ENCODE data around the gene FAP.

The FAP gene

GRCh38 chr2:162200636-162201035 is 42.6 kb downstream of the FAP start:
- Histone ChIP-seq H3K4me1 (ENCODE audit: control insufficient read depth, insufficient read depth, low read length) (no peaks in the 10 kb centered on the region), H3K36me3 (ENCODE audit: control insufficient read depth, insufficient read depth, low read length) (no peaks in the 10 kb centered on the region), H3K27ac (ENCODE audit: low read depth, low read length) (no peak overlapping the region), H3K4me3 (ENCODE audit: low read length) (no peak overlapping the region), H3K9ac (ENCODE audit: low read length) (no peak overlapping the region), H3K27me3 (ENCODE audit: control insufficient read depth, insufficient read depth, low read length) (no peaks in the 10 kb centered on the region)

GRCh38 chr2:162199913-162200312 is 43.3 kb downstream of the FAP start:
- H3K27me3 ChIP-seq (ENCODE audit: control insufficient read depth, insufficient read depth, low read length): no peaks in the 10 kb centered on the region
- H3K27ac ChIP-seq (ENCODE audit: low read depth, low read length): no peak overlapping the region
- no peaks in the 10 kb centered on the region for H3K36me3 ChIP-seq (ENCODE audit: control insufficient read depth, insufficient read depth, low read length)
- H3K4me3 ChIP-seq (ENCODE audit: low read length): no peak overlapping the region
- no peaks in the 10 kb centered on the region for H3K4me1 ChIP-seq (ENCODE audit: control insufficient read depth, insufficient read depth, low read length)
- H3K9ac ChIP-seq (ENCODE audit: low read length): no peak overlapping the region

- H3K9ac ChIP-seq (ENCODE audit: low read length): no peak overlapping the region
- no peaks in the 10 kb centered on the region for H3K36me3 ChIP-seq (ENCODE audit: control insufficient read depth, insufficient read depth, low read length)
- no peaks in the 10 kb centered on the region for H3K27me3 ChIP-seq (ENCODE audit: control insufficient read depth, insufficient read depth, low read length)
- H3K27ac ChIP-seq (ENCODE audit: low read depth, low read length): no peak overlapping the region
- H3K4me3 ChIP-seq (ENCODE audit: low read length): no peak overlapping the region
- no peaks in the 10 kb centered on the region for H3K4me1 ChIP-seq (ENCODE audit: control insufficient read depth, insufficient read depth, low read length)
Observed at GRCh38 chr2:162198239-162198638, 45.0 kb downstream of the FAP start.

- Histone ChIP-seq H3K9ac (ENCODE audit: low read length) (no peak overlapping the region), H3K36me3 (ENCODE audit: control insufficient read depth, insufficient read depth, low read length) (no peaks in the 10 kb centered on the region), H3K4me3 (ENCODE audit: low read length) (no peak overlapping the region), H3K27ac (ENCODE audit: low read depth, low read length) (no peak overlapping the region), H3K4me1 (ENCODE audit: control insufficient read depth, insufficient read depth, low read length) (no peaks in the 10 kb centered on the region), H3K27me3 (ENCODE audit: control insufficient read depth, insufficient read depth, low read length) (no peaks in the 10 kb centered on the region)
Observed at GRCh38 chr2:162197069-162197825, 46.0 kb downstream of the FAP start.

DNA sequence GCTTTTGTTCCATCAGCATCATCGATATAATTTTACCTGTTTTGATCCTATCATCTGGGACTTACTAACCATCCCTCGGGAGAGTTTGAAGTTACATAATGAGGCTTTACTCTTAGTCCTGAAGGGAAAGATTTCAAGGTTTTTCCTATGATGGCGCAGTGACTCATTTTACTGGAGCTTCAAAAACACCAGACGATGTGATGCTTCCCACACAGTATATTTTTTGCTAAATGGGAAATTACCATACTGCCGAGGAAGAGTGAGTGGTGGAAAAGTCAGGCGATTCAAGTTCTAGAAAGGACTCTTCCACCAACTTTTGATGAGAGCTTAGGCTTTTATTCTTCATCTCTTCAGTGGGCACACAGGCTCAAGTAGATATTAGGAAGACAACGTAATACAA is 46.6 kb downstream of the FAP start:
- Histone ChIP-seq H3K27me3 (ENCODE audit: control insufficient read depth, insufficient read depth, low read length) (no peaks in the 10 kb centered on the region), H3K36me3 (ENCODE audit: control insufficient read depth, insufficient read depth, low read length) (no peaks in the 10 kb centered on the region)

DNA sequence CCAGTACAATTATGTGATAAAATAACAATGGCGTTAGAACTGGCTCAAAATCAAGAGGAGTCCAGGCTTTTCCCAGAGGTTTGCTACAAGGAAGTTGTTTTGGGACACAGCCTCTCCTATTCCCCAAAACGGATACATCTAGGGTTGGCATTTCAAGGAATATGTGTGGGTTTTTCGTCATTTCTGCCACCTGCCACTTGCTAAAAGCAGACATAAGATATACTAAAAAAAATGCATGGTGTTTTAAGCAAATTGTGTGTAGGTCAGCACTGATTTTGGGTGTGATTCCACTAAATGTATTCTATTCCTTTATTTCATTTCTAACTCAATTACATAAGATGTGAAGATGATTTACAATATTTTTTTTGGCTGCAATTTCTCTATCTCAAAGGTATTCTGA is 54.8 kb downstream of the FAP start:
- Histone ChIP-seq H3K4me3 (ENCODE audit: low read length) (no peak overlapping the region), H3K9ac (ENCODE audit: low read length) (no peak overlapping the region), H3K27ac (ENCODE audit: low read depth, low read length) (no peak overlapping the region), H3K36me3 (ENCODE audit: control insufficient read depth, insufficient read depth, low read length) (no peaks in the 10 kb centered on the region), H3K4me1 (ENCODE audit: control insufficient read depth, insufficient read depth, low read length) (no peaks in the 10 kb centered on the region), H3K27me3 (ENCODE audit: control insufficient read depth, insufficient read depth, low read length) (no peaks in the 10 kb centered on the region)

More for the DNA sequence above, 46.6 kb downstream of the FAP start:
- H3K4me3 ChIP-seq (ENCODE audit: low read length): no peak overlapping the region
- no peak overlapping the region for H3K9ac ChIP-seq (ENCODE audit: low read length)
- no peak overlapping the region for H3K27ac ChIP-seq (ENCODE audit: low read depth, low read length)
- no peaks in the 10 kb centered on the region for H3K4me1 ChIP-seq (ENCODE audit: control insufficient read depth, insufficient read depth, low read length)

DNA sequence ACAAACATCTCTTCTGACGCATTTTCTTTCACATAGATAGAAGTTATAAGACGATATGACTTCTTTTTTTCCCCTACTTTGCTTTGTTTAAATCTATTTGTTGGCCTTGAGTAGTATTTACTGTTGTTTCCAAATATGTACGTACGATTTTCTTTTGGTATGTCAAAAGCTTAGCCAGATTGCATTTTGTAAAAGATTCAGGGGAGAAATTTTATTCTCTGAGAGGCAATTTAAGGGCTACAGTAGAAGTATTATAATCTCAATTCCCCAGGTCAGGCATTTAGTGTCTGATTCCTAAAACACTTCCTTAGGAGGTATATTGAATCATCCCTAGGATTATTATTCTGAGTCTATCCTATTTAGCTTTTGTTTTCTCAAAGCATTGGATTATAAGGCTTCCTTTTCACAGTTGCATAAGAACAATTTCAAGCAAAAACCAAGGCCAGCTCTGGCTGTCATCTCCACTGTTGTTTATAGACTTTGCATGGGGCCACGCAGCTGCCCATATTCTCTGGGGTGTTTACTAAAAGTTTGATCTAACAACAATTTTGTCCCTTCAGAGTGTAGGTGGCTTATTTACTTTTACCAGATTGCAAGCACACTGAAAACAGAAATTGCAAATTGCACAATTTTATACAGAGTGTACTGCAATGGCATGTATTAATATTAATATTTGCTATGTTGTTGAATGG is 57.6 kb downstream of the FAP start:
- Histone ChIP-seq H3K9ac (ENCODE audit: low read length) (no peak overlapping the region), H3K27ac (ENCODE audit: low read depth, low read length) (no peak overlapping the region), H3K4me1 (ENCODE audit: control insufficient read depth, insufficient read depth, low read length) (no peaks in the 10 kb centered on the region), H3K27me3 (ENCODE audit: control insufficient read depth, insufficient read depth, low read length) (no peaks in the 10 kb centered on the region), H3K4me3 (ENCODE audit: low read length) (no peak overlapping the region), H3K36me3 (ENCODE audit: control insufficient read depth, insufficient read depth, low read length) (no peaks in the 10 kb centered on the region)

DNA sequence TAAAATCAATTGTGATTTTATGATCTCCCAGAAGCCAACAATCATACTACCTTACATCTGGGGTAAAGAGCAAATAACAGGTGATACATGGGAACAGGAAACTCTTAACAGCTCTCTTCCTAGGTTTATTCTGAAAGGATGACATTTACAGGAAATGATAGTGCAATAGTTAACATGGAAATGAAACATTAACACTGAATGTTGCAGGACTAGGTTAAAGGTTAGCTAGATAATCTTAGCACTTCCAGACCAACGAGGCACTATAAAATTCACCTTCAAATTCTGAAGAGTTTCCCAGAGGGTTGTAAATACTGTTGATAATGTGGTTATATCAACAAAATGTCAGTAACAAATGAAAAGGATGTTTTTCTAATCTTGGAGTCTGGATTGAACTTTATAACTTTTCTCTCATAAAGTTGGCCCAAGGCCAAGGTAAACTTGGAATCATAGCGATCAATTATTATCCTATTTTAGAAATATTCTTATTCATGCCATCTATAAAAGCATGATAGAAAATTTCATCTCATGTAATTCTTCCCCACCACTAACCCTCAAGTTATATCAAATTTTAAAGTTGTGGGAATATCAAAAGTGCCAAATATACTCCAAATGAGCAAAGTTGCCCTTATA is 58.3 kb downstream of the FAP start:
- H3K4me1 ChIP-seq (ENCODE audit: control insufficient read depth, insufficient read depth, low read length): no peaks in the 10 kb centered on the region
- H3K27me3 ChIP-seq (ENCODE audit: control insufficient read depth, insufficient read depth, low read length): no peaks in the 10 kb centered on the region
- H3K36me3 ChIP-seq (ENCODE audit: control insufficient read depth, insufficient read depth, low read length): no peaks in the 10 kb centered on the region
- no peak overlapping the region for H3K27ac ChIP-seq (ENCODE audit: low read depth, low read length)
- no peak overlapping the region for H3K9ac ChIP-seq (ENCODE audit: low read length)
- H3K4me3 ChIP-seq (ENCODE audit: low read length): no peak overlapping the region

DNA sequence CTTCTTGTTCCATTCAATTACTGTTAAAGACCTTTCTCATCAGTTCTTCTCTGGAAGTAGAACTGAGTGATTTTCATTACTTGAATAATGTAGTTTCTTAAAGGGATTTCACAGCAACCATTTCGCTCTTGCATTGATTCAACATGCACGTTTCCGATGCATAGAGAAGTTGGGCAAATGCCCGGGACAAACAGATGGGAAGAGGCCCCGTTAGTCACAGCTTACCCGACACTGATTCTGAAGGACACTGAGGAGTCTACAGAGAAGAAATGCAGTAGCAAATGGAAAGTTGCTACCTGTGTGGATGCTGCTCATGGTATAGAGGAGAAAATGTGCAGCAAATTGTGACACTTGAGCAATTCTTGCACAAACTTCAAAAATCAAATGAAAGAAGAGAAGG is 58.9 kb downstream of the FAP start:
- no peak overlapping the region for H3K9ac ChIP-seq (ENCODE audit: low read length)
- no peaks in the 10 kb centered on the region for H3K36me3 ChIP-seq (ENCODE audit: control insufficient read depth, insufficient read depth, low read length)
- H3K4me3 ChIP-seq (ENCODE audit: low read length): no peak overlapping the region
- no peaks in the 10 kb centered on the region for H3K4me1 ChIP-seq (ENCODE audit: control insufficient read depth, insufficient read depth, low read length)
- no peaks in the 10 kb centered on the region for H3K27me3 ChIP-seq (ENCODE audit: control insufficient read depth, insufficient read depth, low read length)
- no peak overlapping the region for H3K27ac ChIP-seq (ENCODE audit: low read depth, low read length)

DNA sequence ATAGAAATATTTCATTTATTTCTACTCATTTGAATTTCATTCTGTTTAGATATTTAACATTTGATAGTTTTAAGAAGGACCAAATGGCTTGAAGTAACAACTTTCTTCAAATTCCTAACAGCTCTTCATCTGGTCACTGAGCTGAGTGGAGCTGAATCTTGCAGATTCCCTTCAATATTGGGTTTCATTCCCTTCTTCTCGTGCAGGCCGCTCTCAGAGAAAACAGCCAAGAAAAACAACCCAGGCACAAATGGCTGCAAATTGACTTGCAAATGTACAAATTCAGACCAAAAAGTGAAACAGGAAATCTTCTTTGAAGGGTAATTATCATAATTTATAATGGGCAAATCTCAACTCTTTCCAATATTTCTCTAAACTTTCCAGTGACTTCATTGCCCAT is 60.9 kb downstream of the FAP start:
- no peaks in the 10 kb centered on the region for H3K27me3 ChIP-seq (ENCODE audit: control insufficient read depth, insufficient read depth, low read length)
- H3K4me3 ChIP-seq (ENCODE audit: low read length): no peak overlapping the region
- H3K36me3 ChIP-seq (ENCODE audit: control insufficient read depth, insufficient read depth, low read length): no peaks in the 10 kb centered on the region
- H3K27ac ChIP-seq (ENCODE audit: low read depth, low read length): no peak overlapping the region
- H3K4me1 ChIP-seq (ENCODE audit: control insufficient read depth, insufficient read depth, low read length): no peaks in the 10 kb centered on the region
- H3K9ac ChIP-seq (ENCODE audit: low read length): no peak overlapping the region

GRCh38 chr2:162177301-162177700 is 65.9 kb downstream of the FAP start:
- no peak overlapping the region for H3K4me3 ChIP-seq (ENCODE audit: low read length)
- no peaks in the 10 kb centered on the region for H3K36me3 ChIP-seq (ENCODE audit: control insufficient read depth, insufficient read depth, low read length)
- no peaks in the 10 kb centered on the region for H3K27me3 ChIP-seq (ENCODE audit: control insufficient read depth, insufficient read depth, low read length)
- no peak overlapping the region for H3K27ac ChIP-seq (ENCODE audit: low read depth, low read length)
- no peak overlapping the region for H3K9ac ChIP-seq (ENCODE audit: low read length)
- H3K4me1 ChIP-seq (ENCODE audit: control insufficient read depth, insufficient read depth, low read length): no peaks in the 10 kb centered on the region

DNA sequence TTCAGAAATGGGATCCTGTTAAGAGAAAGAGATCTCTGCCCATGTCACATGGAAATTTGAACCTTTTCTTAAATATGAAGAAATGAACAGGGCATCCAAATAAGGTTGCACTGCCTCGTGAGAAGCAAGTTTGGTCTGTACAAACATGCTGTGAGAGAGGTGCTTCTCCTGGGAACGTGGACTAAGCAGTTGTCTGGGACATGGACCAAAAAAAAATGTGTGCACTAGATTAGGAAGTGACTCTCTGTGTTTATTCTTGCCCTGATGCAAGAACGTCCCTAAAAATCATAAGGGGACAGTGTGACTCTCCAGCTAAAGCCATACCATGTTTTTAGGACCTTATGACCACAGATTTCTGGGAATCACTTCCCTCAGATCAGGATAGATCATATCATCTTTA is 67.5 kb downstream of the FAP start:
- no peak overlapping the region for H3K27ac ChIP-seq (ENCODE audit: low read depth, low read length)
- no peaks in the 10 kb centered on the region for H3K27me3 ChIP-seq (ENCODE audit: control insufficient read depth, insufficient read depth, low read length)
- H3K4me3 ChIP-seq (ENCODE audit: low read length): no peak overlapping the region
- H3K36me3 ChIP-seq (ENCODE audit: control insufficient read depth, insufficient read depth, low read length): no peaks in the 10 kb centered on the region
- H3K4me1 ChIP-seq (ENCODE audit: control insufficient read depth, insufficient read depth, low read length): no peaks in the 10 kb centered on the region
- H3K9ac ChIP-seq (ENCODE audit: low read length): no peak overlapping the region

Measured in rectal smooth muscle tissue (tissue), 1 donor.